HCT116 (cell line): ENCODE measurements around the gene DZIP1L. TPM values are rescaled to one million over a fixed set of nuclear protein-coding genes. Genes with fewer than 3 reads are reported as not detected.

Experiments used
- ATAC-seq: fragments of 200-7000 bp; cut with Tn5 transposase; 2 replicates; pipeline ENCODE4 v1.9.1; 2020; ENCODE audit warnings: mild to moderate bottlenecking, moderate library complexity
- BruUV-seq: library from RNA; stranded (reverse); fragments of 400-500 nt; replicated peaks from 2 replicates; lab custom pipeline; 2021; lab: Mats Ljungman, UMichigan
- CTCF ChIA-PET: fragments of 300-600 bp; sonication (Branson Sonifier 250); formaldehyde crosslinking; loops from one replicate; lab custom pipeline; 2021; ENCODE audit warnings: antibody characterized with exemption; lab: Charles Lee
- POLR2A ChIA-PET: fragments of 300-600, 350-600 bp; sonication (Branson Sonifier 250); formaldehyde crosslinking; loops from one replicate; lab custom pipeline; 2021; ENCODE audit warnings: antibody characterized with exemption; lab: Charles Lee
- RAD21 ChIA-PET, 2 experiments: fragments of 300-600 bp; sonication (Branson Sonifier 250); formaldehyde crosslinking; loops; one replicate each; lab custom pipeline; 2023; ENCODE audit warnings: low total read pairs in 2 of 2; ENCODE audit not compliant: uncharacterized antibody in 2 of 2, unreplicated experiment in 2 of 2, low non-redundant PET in 1 of 2; lab: Charles Lee
- DNase-seq: peaks from one replicate; pipeline ENCODE4 v3.0.0-alpha.2; 2010; ENCODE audit warnings: low read depth, low spot score
- H2AFZ ChIP-seq: fragments of 200-600 bp; shearing (Covaris generic), sonication (generic); 2 replicates; pipeline ENCODE4 v1.6.1; 2017; ENCODE audit warnings: low read depth, mixed run types, mixed read lengths, antibody characterized with exemption, low read length; ENCODE audit not compliant: poor library complexity, severe bottlenecking
- H3K27ac ChIP-seq: 2 replicates; pipeline ENCODE4 v1.5.1; 2012; ENCODE audit warnings: low read depth, low read length
- H3K27me3 ChIP-seq: fragments of 200-600 bp; sonication (generic); 2 replicates; pipeline ENCODE4 v1.6.1; 2016; ENCODE audit warnings: mixed run types, low read length, mixed read lengths; ENCODE audit not compliant: insufficient read depth
- H3K36me3 ChIP-seq, 2 experiments: fragments of 200-500 bp in 1 of 2; fragments of 200-600 bp in 1 of 2; sonication (Bioruptor generic) in 1 of 2; sonication (generic) in 1 of 2; 2 replicates each; pipeline versions ENCODE4 v1.5.1 to v1.6.1; 2014 to 2016; ENCODE audit warnings: low read length in 2 of 2, inconsistent platforms in 1 of 2, mixed read lengths in 1 of 2, mixed run types in 1 of 2; ENCODE audit not compliant: insufficient read depth in 2 of 2, control insufficient read depth in 1 of 2
- H3K4me1 ChIP-seq, 2 experiments: fragments of 200-600 bp in 1 of 2; sonication (generic) in 1 of 2; 2 replicates each; pipeline versions ENCODE4 v1.5.1 to v1.6.1; 2012 to 2017; ENCODE audit warnings: low read length in 2 of 2, inconsistent platforms in 1 of 2, mild to moderate bottlenecking in 1 of 2, mixed read lengths in 1 of 2, mixed run types in 1 of 2, moderate library complexity in 1 of 2; ENCODE audit not compliant: insufficient read depth in 2 of 2, control insufficient read depth in 1 of 2
- H3K4me2 ChIP-seq: fragments of 200-600 bp; sonication (generic); 2 replicates; pipeline ENCODE4 v1.6.1; 2017; ENCODE audit warnings: mixed run types, low read length, mixed read lengths
- H3K4me3 ChIP-seq, 2 experiments: fragments of 200-600 bp in 1 of 2; sonication (generic) in 1 of 2; replicated peaks in 1 of 2; 2 replicates each; pipeline ENCODE4 v1.5.1; 2011 to 2016; ENCODE audit warnings: low read length in 2 of 2, control low read depth in 1 of 2, low read depth in 1 of 2, mild to moderate bottlenecking in 1 of 2, mixed read lengths in 1 of 2, mixed run types in 1 of 2
- H3K79me2 ChIP-seq: fragments of 200-600 bp; sonication (generic); 2 replicates; pipeline ENCODE4 v1.6.1; 2017; ENCODE audit warnings: mild to moderate bottlenecking, mixed run types, low read length, moderate library complexity, mixed read lengths; ENCODE audit not compliant: insufficient read depth
- H3K9ac ChIP-seq: fragments of 200-600 bp; sonication (generic); 2 replicates; pipeline ENCODE4 v1.6.1; 2016; ENCODE audit warnings: low read length, mixed read lengths
- H3K9me2 ChIP-seq: fragments of 200-600 bp; sonication (generic), shearing (Covaris generic); 2 replicates; pipeline ENCODE4 v1.6.1; 2017; ENCODE audit warnings: mixed run types, mild to moderate bottlenecking, moderate library complexity; ENCODE audit not compliant: insufficient read depth
- H3K9me3 ChIP-seq, 2 experiments: fragments of 200-500 bp in 1 of 2; fragments of 200-600 bp in 1 of 2; sonication (Bioruptor generic) in 1 of 2; sonication (generic) in 1 of 2; 2 replicates each; pipeline ENCODE4 v1.6.1; 2014 to 2017; ENCODE audit warnings: low read length in 2 of 2, mixed read lengths in 2 of 2, inconsistent platforms in 1 of 2, low read depth in 1 of 2, mild to moderate bottlenecking in 1 of 2, mixed run types in 1 of 2, moderate library complexity in 1 of 2; ENCODE audit not compliant: control insufficient read depth in 1 of 2, insufficient read depth in 1 of 2
- H4K20me1 ChIP-seq: fragments of 200-600 bp; sonication (generic), shearing (Covaris generic); 2 replicates; pipeline ENCODE4 v1.6.1; 2017; ENCODE audit warnings: mixed run types, mild to moderate bottlenecking, moderate library complexity; ENCODE audit not compliant: insufficient read depth
- EGR1 ChIP-seq: IDR thresholded peaks from 2 replicates; pipeline ENCODE4 v1.6.1; 2012; ENCODE audit warnings: low read depth
- ELF1 ChIP-seq: IDR thresholded peaks from 2 replicates; pipeline ENCODE4 v1.6.1; 2012; ENCODE audit warnings: low read depth, borderline replicate concordance
- EZH2phosphoT487 ChIP-seq: fragments of 200-600 bp; IDR thresholded peaks from 2 replicates; pipeline ENCODE4 v1.6.1; 2018; ENCODE audit warnings: antibody characterized with exemption, borderline replicate concordance
- FOSL1 ChIP-seq: IDR thresholded peaks from 2 replicates; pipeline ENCODE4 v1.6.1; 2012; ENCODE audit warnings: low read depth
- SRF ChIP-seq: IDR thresholded peaks from 2 replicates; pipeline ENCODE4 v1.6.1; 2012; ENCODE audit warnings: low read depth
- TCF7L2 ChIP-seq: IDR thresholded peaks from 2 replicates; pipeline ENCODE4 v1.7.0; 2011; ENCODE audit warnings: borderline replicate concordance, inconsistent platforms; ENCODE audit not compliant: insufficient read depth, insufficient read length; ENCODE audit errors: extremely low read depth
- ZFX ChIP-seq: fragments of 450-650 bp; IDR thresholded peaks from 2 replicates; pipeline ENCODE4 v1.6.1; 2017
- ZNF274 ChIP-seq: fragments of 200-500 bp; sonication (Bioruptor generic); IDR thresholded peaks from 2 replicates; pipeline ENCODE4 v1.6.1; 2014; ENCODE audit warnings: mild to moderate bottlenecking, low read depth, low read length, inconsistent platforms
- intact Hi-C: fragments of 100-400 bp; cut with micrococcal nuclease; formaldehyde crosslinking; loops from 2 replicates; pipeline ENCODE4 v1.10.0; 2022
- total RNA-seq: library from RNA; stranded (reverse); gene quantifications from one replicate; pipeline ENCODE4 v1.2.1, GENCODE V29; 2021; ENCODE audit not compliant: unreplicated experiment
- TF ChIP-seq, protein P1 (sequence below): IDR thresholded peaks from 2 replicates; pipeline ENCODE4 v1.6.1; 2011; ENCODE audit warnings: mild to moderate bottlenecking, low read length, moderate library complexity; ENCODE audit not compliant: insufficient replicate concordance; ENCODE audit errors: extremely low read depth
- TF ChIP-seq, protein P2 (sequence below), 3 experiments: fragments of 200-600 bp in 1 of 3; sonication (generic) in 1 of 3; IDR thresholded peaks in 2 of 3; conservative IDR thresholded peaks in 1 of 3; 2 replicates each; pipeline ENCODE4 v1.5.1; 2012 to 2017; ENCODE audit warnings: low read depth in 2 of 3, low read length in 2 of 3, antibody characterized with exemption in 1 of 3, borderline replicate concordance in 1 of 3, control low read depth in 1 of 3, mild to moderate bottlenecking in 1 of 3, mixed read lengths in 1 of 3, mixed run types in 1 of 3, moderate library complexity in 1 of 3; ENCODE audit not compliant: insufficient read depth in 1 of 3

The DZIP1L gene
- total RNA-seq, 1 experiment from 2014 or later, result 9.6 TPM

DNA sequence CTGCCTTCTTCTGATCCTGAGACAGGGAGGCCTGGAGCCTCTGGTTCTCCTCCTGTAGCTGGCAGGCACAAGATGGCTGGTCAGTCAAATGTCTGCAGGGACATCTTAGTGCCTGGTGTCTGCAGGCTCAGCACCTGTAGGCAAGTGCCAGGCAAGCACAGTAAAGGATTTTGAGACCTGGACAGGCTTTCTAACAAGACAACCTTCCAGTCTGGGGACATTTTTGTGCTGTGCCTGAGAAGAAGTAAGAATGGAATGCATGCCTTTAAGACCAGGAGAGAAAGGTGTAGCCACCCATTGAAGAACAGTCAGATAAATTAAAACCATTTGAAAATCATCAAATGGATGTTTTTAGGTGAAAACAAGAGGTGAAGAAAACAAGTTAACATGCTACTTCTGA, 31.2 kb downstream of the DZIP1L start (continued):
- TF ChIP-seq TCF7L2 (no peak), ELF1 (no peak), ZNF274 (no peak), EGR1 (no peak), FOSL1 (no peak)

DNA sequence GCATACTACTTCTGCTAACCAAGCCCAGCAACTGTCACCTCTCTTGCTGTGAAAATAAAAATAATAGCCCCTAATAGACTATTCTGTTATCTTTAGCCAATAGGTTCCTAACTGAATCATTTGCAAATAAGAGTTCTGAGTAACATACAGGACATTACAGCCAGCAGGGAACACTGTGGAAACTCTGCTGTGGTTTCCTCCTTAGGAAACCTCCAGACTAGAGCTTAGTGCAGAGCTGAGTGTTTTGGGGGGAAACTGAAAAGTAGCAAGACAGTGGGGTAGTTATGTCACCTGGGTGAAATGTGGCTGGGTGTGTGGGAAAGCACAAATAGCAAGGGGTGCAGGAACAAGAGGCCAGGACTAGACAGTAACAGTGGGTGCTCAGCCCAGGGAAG, 32.4 kb downstream of the DZIP1L start:
- no peaks in the 10 kb centered on the region for H3K9me2 ChIP-seq
- peaks cover 6 to 9% of the 10 kb centered on the region in 2 experiments; a peak in 1 of 4 replicates for H3K36me3 ChIP-seq
- no peaks in the 10 kb centered on the region for H3K9me3 ChIP-seq
- RAD21 ChIA-PET, result no interaction called here
- no peak for ATAC-seq
- no peak overlapping the region for H3K4me3 ChIP-seq
- no peaks in the 10 kb centered on the region for H4K20me1 ChIP-seq
- TF ChIP-seq, protein P1, sequence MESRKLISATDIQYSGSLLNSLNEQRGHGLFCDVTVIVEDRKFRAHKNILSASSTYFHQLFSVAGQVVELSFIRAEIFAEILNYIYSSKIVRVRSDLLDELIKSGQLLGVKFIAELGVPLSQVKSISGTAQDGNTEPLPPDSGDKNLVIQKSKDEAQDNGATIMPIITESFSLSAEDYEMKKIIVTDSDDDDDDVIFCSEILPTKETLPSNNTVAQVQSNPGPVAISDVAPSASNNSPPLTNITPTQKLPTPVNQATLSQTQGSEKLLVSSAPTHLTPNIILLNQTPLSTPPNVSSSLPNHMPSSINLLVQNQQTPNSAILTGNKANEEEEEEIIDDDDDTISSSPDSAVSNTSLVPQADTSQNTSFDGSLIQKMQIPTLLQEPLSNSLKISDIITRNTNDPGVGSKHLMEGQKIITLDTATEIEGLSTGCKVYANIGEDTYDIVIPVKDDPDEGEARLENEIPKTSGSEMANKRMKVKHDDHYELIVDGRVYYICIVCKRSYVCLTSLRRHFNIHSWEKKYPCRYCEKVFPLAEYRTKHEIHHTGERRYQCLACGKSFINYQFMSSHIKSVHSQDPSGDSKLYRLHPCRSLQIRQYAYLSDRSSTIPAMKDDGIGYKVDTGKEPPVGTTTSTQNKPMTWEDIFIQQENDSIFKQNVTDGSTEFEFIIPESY, result no peak
- TF ChIP-seq ELF1 (no peak), ZFX (no peak), FOSL1 (no peak), ZNF274 (no peak), TCF7L2 (no peak), EZH2phosphoT487 (no peak), SRF (no peak)
- TF ChIP-seq, protein P2, sequence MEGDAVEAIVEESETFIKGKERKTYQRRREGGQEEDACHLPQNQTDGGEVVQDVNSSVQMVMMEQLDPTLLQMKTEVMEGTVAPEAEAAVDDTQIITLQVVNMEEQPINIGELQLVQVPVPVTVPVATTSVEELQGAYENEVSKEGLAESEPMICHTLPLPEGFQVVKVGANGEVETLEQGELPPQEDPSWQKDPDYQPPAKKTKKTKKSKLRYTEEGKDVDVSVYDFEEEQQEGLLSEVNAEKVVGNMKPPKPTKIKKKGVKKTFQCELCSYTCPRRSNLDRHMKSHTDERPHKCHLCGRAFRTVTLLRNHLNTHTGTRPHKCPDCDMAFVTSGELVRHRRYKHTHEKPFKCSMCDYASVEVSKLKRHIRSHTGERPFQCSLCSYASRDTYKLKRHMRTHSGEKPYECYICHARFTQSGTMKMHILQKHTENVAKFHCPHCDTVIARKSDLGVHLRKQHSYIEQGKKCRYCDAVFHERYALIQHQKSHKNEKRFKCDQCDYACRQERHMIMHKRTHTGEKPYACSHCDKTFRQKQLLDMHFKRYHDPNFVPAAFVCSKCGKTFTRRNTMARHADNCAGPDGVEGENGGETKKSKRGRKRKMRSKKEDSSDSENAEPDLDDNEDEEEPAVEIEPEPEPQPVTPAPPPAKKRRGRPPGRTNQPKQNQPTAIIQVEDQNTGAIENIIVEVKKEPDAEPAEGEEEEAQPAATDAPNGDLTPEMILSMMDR (IDR thresholded peaks at IDR 0.05 in 2 of 3, conservative IDR thresholded peaks at IDR 0.05 in 1 of 3; ENCODE audit: borderline replicate concordance in 1 of 3, insufficient read depth in 1 of 3, low read depth in 2 of 3, low read length in 2 of 3), result no peak
- POLR2A ChIA-PET, result interaction anchor here (1.0 kb wide), 1 partner anchor 33 kb away, joined by 3 read pairs; the partner anchor contains the start of gene DZIP1L
- intact Hi-C loops, result no loop called here
- H2AFZ ChIP-seq, result no peak overlapping the region
- peak overlapping the region; percentile 45 for H3K4me2 ChIP-seq
- no peaks in the 10 kb centered on the region for H3K27me3 ChIP-seq
- peaks cover 24 to 41% of the 10 kb centered on the region in 2 experiments for H3K4me1 ChIP-seq
- BruUV-seq, result no TSS peak
- H3K9ac ChIP-seq, result no peak overlapping the region
- H3K79me2 ChIP-seq, result no peaks in the 10 kb centered on the region
- DNase-seq, result no peak
- CTCF ChIA-PET, result interaction anchor here (1.2 kb wide), 1 partner anchor 14 kb away, joined by 3 read pairs; no protein-coding TSS in a partner anchor
- no peak overlapping the region for H3K27ac ChIP-seq
